Renal pelvis (tissue), 4 donors: ENCODE data around the gene FAF1. TPM values are rescaled to one million over a fixed set of nuclear protein-coding genes. Genes with fewer than 3 reads are reported as not detected.

Experiments
- DNase-seq: peaks from one replicate; pipeline ENCODE4 v3.0.0-alpha.2; 2013
- polyA plus RNA-seq, 3 donors: library from polyadenylated mRNA; unstranded; fragments of 120-200 nt; gene quantifications; one replicate each; pipeline ENCODE4 v1.2.1, GENCODE V29; 2013; ENCODE audit not compliant: insufficient read length in 3 of 3

The FAF1 gene
- polyA plus RNA-seq, 3 donors: 52.6 to 64.8 (median 58.6) TPM

DNA sequence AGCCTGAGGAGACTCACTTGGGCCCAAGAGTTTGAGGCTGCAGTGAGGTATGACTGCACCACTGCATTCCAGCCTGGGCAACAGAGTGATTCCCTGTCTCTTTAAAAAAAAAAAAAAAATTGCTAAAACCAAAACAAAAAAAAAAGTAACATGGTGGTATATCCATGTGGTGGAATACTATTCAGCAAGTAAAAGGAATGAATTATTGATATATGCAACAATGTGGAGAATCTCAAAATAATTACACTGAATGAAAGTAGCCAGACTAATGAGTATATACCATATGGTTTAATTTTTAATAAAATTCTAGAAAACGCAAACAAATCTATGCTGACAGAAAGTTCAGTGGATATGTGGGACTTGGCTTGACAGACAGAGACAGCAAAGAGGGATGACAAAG is 456.6 kb downstream of the FAF1 start:
- DNase-seq: no peak

DNA sequence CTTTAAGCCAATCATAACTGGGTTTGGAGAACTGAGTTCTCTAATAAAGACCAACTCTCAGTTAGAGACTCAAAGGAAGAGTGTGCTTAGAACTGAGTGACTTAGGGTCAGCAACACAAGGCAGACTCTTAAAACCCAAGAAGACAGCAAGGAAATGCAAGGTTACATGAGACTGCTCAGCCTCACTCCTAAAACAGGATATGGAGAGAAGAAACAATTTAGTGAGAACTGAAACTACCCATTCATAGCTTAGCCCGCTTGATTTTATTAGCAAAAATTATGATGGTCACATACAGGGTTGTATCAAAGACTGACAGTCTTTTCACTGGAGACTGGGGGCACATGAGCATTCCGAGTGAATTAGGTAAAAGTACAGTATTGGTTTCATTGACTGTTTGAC is 457.9 kb downstream of the FAF1 start:
- no peak for DNase-seq

DNA sequence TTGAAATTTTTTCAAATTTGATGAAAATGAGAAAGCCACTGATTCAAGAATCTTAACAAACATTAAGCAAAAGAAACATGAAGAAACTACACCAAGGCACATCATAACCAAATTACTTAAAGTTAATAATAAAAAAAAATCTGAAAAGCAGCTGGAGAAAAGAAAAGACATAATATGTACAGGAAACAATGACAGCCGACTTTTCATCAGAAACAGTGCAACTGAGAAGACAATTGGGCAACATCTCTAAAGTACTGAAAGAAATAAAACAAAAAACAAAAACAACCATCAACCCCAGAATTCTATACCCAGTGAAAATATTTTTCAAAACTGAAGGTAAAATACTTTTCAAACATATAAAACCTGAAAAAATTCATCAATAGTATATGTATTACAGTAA is 463.1 kb downstream of the FAF1 start:
- no peak for DNase-seq

GRCh38 chr1:50493710-50494109 is 466.4 kb downstream of the FAF1 start:
- no peak for DNase-seq

DNA sequence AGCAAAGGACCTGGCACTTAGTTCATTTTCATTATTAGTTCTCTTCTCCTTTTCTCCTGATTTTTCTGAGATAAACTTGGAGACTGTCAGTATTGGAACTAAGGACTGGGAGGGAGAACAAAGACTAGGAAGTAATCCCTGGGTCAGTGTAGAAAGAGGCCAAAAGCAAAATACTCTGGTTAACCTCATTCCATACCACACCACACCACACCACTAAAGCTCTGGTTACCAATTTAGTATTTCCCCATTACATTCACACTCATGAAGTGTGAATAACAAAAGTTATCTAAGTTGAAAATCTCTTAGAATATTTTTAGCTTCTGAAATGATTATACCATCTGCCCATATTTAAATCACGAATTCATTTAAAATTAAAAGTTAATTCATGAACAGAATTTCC is 467.9 kb downstream of the FAF1 start:
- no peak for DNase-seq

- DNase-seq: no peak
Measured at GRCh38 chr1:50491142-50491541, 468.9 kb downstream of the FAF1 start.

GRCh38 chr1:50490640-50491039 is 469.4 kb downstream of the FAF1 start:
- no peak for DNase-seq

- no peak for DNase-seq
Measured at GRCh38 chr1:50488876-50489275, 471.2 kb downstream of the FAF1 start.

DNA sequence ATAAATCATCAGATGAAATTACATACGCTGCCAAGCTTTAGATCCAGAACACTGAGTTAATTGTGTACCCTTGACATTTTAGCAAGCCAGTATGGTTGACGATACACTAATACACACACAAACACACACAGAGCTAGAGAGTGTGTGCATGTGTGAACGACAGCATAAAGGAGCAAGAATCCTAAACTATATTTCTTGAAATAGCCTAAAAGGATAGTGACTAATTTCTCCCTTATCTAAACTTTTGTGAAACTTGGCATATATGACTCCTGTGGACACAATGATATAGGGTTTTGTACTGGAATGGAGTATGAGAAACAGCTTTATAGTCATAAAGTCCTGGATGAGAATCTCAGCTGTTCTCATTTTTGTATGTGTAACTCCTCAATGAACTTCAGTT is 471.7 kb downstream of the FAF1 start:
- peak; percentile 1 for DNase-seq

DNA sequence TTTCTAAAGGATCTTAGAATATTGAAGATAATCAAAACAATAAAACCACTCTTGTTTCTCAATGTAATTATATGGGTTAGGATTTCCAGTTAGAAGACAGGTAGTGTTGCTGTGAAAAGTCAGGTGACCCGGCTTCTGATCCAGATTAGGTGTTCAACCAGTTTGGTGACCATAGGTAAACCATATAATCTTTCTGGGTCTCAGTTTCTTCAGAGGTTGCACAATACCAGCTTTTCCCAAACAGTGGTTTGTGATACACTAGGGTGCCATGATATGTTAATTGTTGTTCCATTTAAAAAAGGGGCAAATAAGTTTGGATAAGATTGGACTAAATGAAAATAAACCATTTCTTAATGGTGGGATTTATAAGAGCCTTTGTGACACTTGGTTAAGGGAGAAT is 472.3 kb downstream of the FAF1 start:
- no peak for DNase-seq

DNA sequence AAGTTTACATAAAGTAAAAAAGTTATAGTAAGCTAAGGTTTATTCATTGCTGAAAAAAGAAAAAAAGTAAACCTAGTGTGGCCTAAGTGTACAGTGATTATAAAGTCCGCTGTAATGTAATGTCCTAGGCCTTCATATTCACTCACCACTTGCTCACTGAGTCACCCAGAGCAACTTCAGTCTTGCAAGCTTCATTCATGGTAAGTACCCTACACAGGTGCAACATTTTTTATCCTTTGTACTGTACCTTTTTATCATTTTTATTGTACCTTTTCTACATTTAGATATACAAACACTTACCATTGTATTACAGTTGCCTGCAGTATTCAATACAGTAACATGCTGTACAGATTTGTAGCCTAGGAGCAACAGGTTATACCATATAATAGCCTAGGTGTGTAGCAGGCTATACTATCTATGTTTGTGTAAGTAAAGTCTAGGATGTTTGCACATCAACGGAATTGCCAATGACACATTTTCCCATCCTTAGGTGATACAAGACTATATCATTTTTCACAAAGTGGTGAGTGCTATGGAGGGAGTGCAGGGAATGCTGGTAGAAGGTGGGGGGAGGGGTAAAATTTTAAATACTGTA is 478.8 kb downstream of the FAF1 start:
- DNase-seq: no peak

DNA sequence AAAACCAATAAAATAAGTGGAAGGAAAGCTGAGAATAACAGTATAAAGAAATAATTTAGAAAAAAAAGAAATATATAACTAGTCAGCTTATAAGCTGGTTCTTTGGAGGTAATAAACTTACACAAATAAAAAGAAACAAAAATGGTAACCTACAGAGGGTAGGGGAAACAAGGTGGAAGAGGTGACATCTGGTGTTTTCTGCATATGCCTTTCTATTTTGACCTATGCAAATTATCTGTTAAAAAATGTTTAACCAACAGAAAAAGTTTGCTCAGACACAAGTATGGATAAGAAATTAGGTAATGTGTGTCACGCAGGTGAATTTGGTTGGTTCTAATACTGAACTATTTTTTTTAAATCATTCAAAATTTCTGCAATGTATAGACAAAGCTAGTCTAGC is 483.3 kb downstream of the FAF1 start:
- DNase-seq: no peak

DNA sequence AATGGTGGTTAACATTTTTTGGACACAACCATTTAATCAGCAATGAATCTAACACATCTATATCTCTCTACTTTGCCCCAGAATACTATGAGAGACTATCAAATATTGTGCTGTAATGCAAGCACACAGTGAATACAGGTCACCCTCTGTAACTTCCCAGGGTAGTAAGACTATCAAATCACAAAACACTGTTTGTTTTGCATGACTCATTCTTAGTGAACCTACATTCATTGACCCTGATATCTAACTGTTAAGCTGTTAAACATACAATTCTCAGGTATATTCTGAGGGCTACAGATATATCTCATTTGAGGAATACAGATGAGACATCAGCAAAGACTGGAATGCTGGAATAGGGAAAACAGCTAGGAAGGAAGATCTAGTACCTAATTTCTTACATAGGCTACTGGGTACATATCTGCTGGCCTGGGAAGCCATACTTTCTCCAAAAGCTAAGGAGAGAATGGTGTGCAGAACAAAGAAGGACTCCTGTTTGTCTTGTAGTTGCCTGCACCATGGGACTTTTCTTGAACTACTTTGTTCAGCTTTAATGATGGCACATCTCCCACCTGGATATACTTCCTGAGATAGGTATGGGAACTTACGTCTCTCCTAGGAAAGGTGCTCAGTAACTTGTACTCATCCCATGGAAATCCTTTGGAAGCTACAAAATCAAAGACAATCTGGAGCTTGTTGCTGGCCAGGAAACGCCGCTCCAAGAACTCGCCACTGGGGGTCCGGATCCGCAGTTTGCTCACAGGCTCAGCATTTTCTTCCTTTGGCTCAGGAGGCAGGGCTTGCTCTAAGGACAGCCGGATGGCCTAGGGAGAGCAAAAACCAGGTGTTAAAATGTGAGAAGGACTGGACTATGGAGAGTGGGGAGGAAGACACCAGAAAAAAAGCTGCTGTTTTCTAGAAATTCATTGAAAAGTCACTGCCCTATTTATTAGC is 484.9 kb downstream of the FAF1 start:
- DNase-seq: no peak

DNA sequence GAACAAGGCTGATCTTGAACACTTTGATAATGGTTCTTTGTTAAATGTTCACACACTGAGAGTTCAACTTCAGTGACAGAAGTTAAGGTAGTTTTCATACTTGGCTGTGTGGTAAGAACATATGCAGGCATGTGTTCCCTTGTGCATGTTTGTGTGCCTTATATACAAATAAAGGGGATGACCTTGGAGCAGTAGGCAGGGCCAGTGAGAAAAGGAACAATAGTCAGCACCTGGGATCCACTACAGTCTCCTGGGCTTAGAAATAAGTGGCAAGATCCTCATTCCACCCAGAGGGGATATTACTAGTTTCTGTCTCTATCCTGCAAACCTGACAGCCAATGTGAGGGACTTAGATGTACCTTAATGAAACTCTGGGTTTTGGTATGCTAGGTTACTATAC is 486.6 kb downstream of the FAF1 start:
- no peak for DNase-seq

- no peak for DNase-seq
Measured at GRCh38 chr1:50471967-50472366, 488.1 kb downstream of the FAF1 start.

- no peak for DNase-seq
Measured at GRCh38 chr1:50462964-50463363, 497.1 kb downstream of the FAF1 start.

- DNase-seq: no peak
Measured at GRCh38 chr1:50458507-50458906, 501.6 kb downstream of the FAF1 start.

- no peak for DNase-seq
Measured at GRCh38 chr1:50454911-50455310, 505.2 kb downstream of the FAF1 start.

- no peak for DNase-seq
Measured at GRCh38 chr1:50453266-50453665, 506.8 kb downstream of the FAF1 start.

DNA sequence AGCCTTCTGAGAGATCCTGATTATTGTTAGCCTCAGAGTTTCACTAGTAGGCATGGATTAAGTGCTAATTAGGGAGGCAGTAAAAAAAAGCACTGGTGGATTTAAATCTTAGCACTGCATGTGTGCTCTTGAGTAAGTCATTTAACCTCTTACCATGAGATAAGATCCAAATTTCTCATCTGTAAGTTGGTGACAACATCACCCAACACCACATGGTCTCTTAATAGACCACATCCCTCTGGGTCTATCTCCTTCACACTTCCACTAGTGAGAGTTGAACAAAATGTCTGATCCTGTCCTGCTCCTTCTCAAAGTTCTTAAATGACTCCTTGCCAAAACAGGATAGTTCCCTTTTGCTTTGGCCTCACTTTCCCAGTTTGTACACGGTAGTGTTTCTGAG is 507.4 kb downstream of the FAF1 start:
- DNase-seq: no peak

DNA sequence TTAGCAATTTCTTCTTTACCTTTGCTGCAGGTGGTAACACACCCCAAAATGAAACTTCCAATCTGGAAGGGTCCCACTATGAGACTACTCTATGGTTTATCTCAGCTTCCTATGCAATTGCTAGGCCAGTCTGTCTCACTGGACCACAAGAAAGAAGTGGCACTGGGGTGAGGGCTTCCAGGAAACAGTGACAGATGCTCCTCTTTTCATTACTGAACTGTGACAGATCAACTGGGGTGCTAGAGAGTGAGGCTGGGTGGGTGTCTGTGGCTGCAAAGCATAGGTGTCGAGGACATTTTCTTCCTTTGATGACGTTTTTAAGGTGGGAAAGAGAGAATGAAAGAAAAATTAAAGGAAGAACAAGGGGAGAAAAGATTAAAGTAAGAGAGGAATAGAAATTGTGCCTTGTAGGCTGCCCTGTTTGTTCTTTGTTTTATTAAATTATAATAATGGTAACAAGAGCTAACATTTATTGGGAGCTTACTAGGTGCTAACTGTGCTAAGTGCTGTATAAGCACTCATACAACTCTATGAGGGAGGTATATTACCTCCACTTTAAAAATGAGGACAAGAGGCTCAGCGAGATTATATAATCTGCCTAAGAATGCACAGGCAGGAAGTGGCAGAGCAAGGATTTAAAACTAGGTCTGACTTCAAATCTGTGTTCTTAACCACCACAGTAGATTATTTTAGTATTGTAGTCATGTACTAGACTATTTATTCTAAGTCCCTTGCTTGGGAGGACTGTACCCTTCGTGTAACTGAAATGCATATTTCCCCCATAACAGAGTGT is 509.0 kb downstream of the FAF1 start:
- no peak for DNase-seq

DNA sequence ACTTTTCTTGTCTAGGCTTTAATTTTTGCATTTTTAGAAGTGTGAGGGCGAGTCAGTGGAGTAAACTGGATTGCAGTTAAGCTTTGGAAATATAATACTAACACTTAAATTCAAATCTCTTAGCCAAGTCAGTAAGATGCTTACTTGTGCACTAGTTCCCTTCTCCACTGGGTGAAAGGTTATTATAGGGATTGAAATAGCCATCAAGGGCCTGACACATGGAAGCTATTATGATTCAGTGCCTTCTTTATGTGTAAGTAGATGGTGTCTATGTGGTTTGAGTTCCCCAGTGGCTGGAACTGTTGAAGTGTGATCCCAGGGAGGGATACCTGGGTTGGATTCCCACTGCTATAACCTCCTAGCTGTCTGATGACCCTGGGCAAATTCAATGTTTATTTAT is 512.1 kb downstream of the FAF1 start:
- DNase-seq: no peak

DNA sequence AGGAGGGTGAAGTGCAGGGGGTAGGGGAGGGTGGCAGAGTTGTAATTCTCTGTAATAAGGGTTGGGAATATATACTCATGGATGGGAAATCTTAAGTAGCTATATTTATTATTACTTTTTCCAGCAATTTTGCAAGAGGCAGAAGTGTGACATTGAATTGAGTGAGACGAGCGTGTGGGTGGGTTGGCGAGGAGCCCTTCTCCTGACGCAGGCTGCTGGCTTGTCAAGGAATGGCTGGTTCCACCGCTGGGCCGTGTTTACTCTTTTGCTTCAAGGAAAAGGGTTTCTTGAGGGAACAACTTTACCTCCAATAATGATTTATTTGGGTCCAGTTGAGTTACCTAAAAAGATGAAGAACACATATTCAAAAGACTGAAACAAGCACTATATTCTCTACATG is 518.9 kb downstream of the FAF1 start:
- no peak for DNase-seq
